GM21423 (cell line): ENCODE data around the gene OR9Q1.

Experiments used
- ATAC-seq: cut with Tn5 transposase; IDR thresholded peaks from one replicate; pipeline ENCODE4 v1.9.1; 2021; ENCODE audit warnings: mild to moderate bottlenecking, moderate library complexity; ENCODE audit not compliant: unreplicated experiment

Gene OR9Q1

GRCh38 chr11:58222721-58223120 lies 199.0 kb downstream of the OR9Q1 start:
- ATAC-seq, result no peak

DNA sequence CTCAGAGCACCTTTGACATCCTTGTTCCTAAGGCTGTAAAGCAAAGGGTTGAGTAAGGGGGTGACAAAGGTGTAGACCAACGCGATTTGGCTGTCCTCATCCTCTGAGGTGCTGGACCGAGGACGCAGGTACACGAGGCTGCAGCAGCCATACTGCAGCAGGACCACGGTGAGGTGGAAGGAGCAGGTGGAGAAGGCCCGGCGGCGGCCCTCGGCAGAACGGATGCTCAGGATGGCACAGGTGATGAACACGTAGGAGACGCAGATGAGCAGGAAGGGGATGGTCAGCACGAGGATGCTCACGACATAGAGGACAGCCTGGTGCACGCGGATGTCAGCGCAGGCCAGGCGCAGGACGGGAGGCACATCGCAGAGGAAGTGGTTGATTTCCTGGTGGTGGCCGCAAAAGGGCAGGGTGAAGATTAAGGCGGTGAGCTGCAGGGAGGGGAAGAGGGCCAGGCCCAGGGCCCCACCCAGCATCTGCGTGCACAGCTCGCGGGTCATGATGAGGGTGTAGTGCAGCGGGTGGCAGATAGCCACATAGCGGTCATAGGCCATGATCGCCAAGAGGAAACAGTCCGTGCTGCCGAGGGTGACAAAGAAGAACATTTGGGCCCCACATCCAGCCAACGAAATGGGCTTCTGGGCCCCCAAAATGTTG lies 204.4 kb downstream of the OR9Q1 start:
- no peak for ATAC-seq
